PC-9 (cell line): Measurements from ENCODE around the gene TMEM147.

Experiments used
- CTCF ChIP-seq: fragments of 200-600 bp; sonication (generic); conservative IDR thresholded peaks from 2 replicates; pipeline ENCODE4 v1.6.1; 2017; ENCODE audit warnings: mixed run types, antibody characterized with exemption, mild to moderate bottlenecking, moderate library complexity
- EZH2 ChIP-seq: fragments of 200-600 bp; sonication (generic); IDR thresholded peaks from 2 replicates; pipeline ENCODE4 v1.8.0; 2017; ENCODE audit warnings: antibody characterized with exemption, low read depth

GRCh38 chr19:35551091-35551810 is 5.8 kb downstream of the TMEM147 start:
- TF ChIP-seq EZH2 (no peak), CTCF (no peak)
